Activated gamma-delta T cell treated with anti-CD3 and anti-CD28 coated beads, Interleukin-2, amount 50 U/mL, for 16 hours (primary cell): ENCODE results near the gene OIP5.
"Not testable (repeated sequence)": the region's sequence is repeated elsewhere in the genome, so short reads cannot be mapped to it uniquely, and the experiment has no call there.

Experiments
- DNase-seq: peaks from one replicate; pipeline ENCODE4 v3.0.0-alpha.2; 2020; ENCODE audit warnings: low read depth

OIP5 gene

GRCh38 chr15:41301587-41301986 is 30.8 kb downstream of the OIP5 start:
- DNase-seq, result no peak

DNA sequence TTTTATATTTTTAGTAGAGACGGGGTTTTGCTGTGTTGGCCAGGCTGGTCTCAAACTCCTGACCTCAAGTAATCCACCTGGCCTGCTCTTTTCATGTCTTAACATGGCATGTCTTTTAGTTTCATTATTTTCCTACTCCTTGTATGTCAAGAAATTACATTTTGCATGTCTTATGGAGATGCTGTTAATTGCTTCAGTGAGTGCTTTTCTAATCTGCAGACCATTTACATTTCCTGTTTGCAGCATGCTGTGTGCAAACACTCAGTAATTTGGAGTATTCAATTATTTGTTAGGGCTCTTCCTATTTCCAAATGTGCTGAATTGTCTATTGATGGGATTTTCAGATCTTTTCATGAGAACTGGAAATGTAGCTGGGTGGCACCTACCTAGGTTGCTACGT is 31.3 kb downstream of the OIP5 start:
- DNase-seq, result not testable (repeated sequence)

- no peak for DNase-seq
Measured at GRCh38 chr15:41292521-41292920, 39.9 kb downstream of the OIP5 start.

DNA sequence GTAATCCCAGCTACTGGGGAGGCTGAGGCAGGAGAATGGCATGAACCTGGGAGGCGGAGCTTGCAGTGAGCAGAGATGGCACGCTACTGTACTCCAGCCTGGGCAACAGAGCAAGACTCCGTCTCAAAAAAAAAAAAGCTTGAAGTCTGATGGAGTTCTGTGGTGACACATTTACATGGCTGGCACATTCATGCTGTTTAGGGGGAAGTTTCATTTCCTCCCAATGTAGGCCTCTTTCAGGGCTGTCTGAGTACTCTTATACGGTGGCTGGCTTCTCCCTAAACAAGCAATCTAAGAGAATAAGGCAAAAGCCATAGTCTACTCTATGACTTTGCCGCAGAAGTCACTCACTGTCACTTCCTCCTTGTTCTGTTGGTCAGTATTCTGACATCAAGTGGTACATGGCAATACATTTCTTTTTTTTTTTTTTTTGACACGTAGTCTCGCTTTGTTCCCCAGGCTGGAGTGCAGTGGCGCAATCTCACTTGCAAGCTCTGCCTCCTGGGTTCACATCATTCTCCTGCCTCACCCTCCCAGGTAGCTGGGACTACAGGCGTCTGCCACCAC is 41.2 kb downstream of the OIP5 start:
- no peak for DNase-seq

- DNase-seq, result no peak
Measured at GRCh38 chr15:41289953-41290352, 42.4 kb downstream of the OIP5 start.

GRCh38 chr15:41288464-41288863 is 43.9 kb downstream of the OIP5 start:
- no peak for DNase-seq

- DNase-seq, result no peak
Measured at GRCh38 chr15:41286665-41287333, 45.6 kb downstream of the OIP5 start.

- DNase-seq, result no peak
Measured at GRCh38 chr15:41285285-41285684, 47.1 kb downstream of the OIP5 start.

DNA sequence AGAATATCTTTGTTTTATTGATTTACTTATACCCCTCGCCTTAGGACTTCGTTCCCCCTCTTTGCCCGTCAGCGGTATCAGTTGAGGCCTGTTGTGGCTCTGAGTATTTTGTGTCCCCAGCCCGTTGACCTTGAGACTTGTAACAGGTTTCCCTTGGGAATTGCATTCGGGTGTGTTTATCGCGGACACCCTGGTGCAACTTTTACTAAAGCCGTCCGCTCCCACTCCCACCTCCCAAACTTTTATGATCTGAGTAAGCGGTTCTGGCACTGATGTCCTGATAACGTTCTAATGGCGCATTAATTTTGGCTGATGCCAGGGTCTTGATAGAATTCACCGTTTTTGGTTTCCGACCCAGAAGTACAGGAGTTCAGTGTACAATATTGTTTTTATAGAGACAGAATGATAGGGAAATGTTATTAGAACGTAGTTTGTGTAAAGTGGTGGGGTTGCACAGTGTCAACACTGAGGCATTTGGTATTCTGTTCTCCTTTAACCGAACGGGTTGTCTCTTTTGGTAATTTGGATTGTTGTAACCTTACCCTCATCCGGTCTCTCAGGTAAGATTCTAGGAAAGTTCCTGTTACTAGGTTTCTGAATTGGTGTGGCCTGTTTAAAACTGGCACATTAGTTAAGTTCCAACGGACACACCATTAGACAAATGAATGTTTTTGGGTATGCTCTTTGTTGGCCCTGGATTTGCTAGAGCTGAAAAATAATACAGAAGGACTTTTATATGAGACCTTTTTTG is 47.8 kb downstream of the OIP5 start:
- no peak for DNase-seq

- peak; percentile 97 for DNase-seq
Measured at GRCh38 chr15:41283653-41284426, 48.6 kb downstream of the OIP5 start.

GRCh38 chr15:41282980-41283652 is 49.3 kb downstream of the OIP5 start:
- not testable (repeated sequence) for DNase-seq

DNA sequence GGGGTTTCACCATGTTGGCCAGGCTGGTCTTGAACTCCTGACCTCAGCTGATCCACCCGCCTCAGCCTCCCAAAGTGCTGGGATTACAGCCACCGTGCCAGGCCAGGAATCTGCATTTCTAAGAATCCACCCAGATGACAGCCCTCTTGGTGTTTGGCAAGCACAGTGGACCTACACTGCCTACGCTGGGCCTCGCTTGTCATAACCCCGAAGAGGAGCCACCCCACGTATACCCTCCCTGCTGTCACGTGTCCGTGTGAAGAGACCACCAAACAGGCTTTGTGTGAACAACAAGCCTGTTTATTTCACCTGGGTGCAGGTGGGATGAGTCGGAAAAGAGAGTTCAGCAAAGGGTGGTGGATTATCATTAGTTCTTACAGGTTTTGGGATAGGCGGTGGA is 50.0 kb downstream of the OIP5 start:
- DNase-seq, result not testable (repeated sequence)

- no peak for DNase-seq
Measured at GRCh38 chr15:41281236-41281635, 51.2 kb downstream of the OIP5 start.

GRCh38 chr15:41279535-41280283 is 52.7 kb downstream of the OIP5 start:
- DNase-seq, result no peak

GRCh38 chr15:41278319-41278718 is 54.1 kb downstream of the OIP5 start:
- no peak for DNase-seq

DNA sequence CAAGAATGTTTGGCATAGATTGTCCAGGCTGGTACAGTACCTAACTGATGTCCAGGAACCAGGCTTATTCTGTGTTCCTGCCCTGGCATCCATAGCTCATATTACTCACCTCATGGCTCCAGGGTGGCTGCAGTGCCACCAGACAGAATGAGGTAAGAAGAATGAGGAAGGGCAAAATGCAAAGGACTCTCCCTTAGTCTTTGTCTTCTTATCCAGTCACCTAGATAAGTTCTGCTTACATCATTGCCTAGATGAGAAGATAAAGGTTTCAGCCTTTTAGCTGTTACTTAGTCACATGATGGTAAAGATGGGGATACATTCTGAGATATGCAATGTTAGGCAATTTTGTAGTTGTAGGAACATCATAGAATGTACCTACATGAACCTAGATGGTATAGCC is 55.6 kb downstream of the OIP5 start:
- DNase-seq, result no peak

- DNase-seq, result no peak
Measured at GRCh38 chr15:41269887-41270286, 62.5 kb downstream of the OIP5 start.

GRCh38 chr15:41263891-41264351 is 68.5 kb downstream of the OIP5 start:
- no peak for DNase-seq

DNA sequence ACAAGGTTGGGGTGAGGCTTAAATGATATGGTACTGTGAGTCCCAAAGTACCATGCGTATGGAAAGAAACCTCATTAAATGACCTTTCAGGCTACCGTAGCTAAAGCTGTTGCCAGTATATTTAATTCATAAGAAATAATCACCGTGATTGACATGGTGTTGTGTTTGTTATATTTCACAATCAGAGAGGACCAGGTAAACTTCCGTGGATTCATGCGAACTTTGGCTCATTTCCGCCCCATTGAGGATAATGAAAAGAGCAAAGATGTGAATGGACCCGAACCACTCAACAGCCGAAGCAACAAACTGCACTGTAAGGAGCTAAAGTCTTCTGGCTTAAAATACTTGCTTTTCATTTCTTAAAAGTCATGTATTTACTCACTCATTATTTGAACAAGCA is 69.8 kb downstream of the OIP5 start:
- DNase-seq, result no peak

GRCh38 chr15:41260924-41261323 is 71.5 kb downstream of the OIP5 start:
- DNase-seq, result not testable (repeated sequence)

DNA sequence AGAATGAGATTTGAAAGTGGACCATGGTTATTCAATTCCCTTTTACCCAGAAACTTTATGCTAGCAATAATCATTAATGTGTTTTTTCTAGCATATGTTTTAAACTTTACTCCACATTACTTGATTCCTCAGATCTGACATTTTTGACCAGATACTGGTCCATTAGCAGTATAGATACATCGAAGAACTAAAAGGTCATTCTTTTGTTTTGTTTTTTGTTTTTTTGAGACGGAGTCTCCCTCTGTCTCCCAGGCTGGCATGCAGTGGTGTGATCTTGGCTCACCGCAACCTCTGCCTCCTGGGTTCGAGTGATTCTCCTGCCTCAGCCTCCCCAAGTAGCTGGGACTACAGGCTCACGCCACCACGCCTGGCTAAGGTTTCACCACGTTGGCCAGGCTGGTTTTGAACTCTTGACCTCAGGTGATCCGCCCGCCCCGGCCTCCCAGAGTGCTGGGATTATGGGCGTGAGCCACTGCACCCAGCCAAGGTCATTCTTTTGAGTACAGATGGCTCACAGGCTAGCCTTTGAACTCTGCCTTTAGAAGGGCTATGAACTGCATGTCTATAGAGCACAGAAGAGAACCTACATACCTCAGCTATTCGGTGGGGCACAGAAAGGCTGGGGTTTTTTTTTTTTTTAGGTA is 72.7 kb downstream of the OIP5 start:
- DNase-seq, result no peak
